HK-2 (cell line): ENCODE measurements around the gene FGF19.
A peak's percentile ranks its signal among the peaks of the same experiment; 100 is the strongest.

Source experiments
- DNase-seq: peaks from one replicate; pipeline ENCODE4 v3.0.0-alpha.2; 2018; ENCODE audit not compliant: unreplicated experiment

The FGF19 gene

DNA sequence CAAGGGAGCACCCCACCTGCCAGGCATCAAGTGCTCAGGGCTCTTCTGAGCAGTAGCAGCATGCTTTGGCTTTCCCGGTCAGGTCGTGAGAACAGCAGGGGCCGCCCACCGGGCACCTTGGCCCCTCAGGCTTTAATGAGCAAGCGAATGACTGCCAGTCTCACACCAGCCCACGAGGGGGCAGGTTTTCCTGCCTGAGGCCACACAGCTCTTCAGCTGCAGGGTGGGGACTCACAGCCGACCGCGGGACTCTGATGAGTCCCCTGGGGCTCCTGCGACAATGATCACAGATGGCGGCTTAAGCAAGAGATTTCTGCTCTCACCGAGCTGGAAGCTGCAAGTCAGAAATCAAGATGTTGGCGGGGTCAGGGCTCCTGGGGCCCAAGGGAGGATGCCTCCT is 14.3 kb upstream of the FGF19 start:
- DNase-seq = peak; percentile 8

DNA sequence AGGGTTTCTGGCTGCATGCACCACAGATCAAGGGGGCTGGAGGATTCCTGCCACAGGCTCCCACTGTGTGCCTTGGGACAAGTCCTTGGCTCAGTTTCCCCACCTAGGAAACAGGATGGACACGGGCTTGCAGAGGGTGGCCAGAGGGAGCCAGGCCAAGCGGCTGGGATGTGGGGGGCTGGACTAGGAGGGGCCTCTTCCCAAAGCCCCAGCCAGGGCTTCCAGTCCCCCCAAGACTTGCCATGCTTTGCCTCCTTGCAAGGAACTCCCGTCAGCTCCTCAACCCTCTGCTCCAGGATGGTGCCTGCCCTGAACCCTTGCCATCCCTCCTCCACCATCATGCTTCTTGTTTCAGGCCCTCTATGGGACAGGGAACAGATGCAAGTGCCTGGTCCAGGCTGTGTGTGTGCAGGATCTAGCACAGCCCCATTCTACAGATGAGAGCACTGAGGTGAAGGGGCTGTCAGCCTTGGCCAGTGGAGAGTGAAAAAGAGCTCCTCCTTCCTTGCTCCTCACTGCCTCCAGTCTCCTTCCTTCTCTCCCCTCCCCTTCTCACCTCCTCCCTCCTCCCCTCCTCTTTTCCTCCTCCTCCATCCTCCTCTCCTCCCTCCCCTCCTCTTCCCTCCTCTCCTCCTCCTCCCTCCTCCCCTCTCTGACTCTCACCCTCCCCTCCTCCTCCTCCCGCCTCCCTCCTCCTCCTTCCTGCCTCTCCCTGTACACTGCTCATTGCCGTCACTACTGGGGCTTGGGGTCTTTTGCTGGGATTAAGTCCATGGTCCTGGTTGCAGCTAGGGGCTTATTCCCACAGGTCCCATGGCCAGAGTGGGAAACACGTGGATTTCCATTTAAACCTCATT is 13.3 kb upstream of the FGF19 start:
- DNase-seq = no peak

DNA sequence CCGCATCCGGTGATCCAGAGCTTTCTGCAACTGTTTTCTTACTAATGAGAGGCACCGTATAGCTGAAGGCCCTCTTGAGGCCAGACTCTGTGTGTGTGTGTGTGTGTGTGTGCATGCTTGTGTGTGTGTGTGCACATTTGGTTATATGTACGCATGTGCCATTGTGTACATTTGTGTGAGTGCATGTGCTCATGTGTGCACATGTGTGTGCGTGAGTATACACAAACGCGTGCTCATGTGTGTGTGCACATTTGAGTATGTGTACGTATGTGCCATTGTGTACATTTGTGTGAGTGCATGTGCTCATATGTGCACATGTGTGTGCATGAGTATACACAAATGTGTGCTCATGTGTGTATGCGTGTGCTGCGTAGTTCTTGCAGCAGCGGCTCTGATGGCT is 12.3 kb upstream of the FGF19 start:
- DNase-seq = no peak

DNA sequence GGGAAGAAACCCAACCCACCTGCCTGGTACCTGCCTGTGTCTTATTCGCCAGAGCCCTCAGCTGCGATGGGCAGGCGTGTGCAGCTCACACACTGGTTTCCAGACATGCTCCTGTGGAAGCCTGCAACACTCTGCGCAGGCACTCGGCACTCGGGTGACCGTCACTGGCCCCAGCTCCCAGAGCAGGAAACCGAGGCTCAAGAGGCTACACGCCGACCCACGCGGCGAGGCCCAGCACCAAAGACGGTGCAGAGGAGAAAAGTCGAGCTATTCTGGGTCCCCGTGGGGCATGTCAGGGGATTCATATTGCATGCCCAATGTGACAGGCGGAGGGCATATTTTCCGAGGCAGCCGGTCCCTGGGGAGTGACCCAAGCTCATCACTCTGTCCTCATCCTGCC is 11.6 kb upstream of the FGF19 start:
- no peak for DNase-seq

DNA sequence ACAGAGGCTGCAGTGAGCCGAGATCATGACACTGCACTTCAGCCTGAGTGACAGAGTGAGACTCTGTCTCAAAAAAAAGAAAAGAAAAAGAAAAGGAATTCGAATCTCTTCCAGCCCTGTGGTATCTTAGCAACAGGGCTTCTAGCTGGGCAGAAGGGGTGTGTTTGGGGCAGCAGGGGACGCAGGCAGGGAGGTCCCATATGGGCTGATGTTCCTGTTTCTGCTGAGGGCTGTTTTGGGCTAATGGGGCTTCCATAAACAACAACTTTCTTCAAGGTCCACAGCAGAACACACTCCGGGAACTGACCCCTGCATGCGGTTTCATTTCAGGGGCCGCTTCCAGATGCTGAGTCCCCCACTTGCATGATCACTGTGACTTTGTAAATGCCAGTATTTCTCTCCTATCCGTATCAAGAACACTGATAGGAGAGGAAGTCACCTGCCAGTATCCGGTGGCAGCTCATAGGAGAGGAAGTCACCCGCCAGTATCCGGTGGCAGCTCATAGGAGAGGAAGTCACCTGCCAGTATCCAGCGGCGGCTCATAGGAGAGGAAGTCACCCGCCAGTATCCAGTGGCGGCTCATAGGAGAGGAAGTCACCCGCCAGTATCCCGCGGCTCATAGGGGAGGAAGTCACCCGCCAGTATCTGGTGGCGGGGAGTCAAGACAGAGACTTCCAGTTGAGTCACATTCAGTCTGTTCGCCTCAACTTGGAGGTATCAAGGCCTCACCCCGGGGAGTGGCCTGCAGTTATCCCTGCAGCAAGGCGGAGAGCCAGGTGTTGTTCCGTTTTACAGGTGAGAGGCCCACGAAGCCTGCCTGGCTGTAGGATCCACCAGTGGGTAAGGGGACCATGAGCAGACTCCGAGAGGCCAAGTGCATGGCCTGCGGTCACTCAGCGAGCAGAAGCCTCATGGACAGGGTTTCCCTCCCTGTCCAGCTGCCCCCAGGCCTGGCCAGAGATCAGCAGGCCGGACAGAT is 8.3 kb upstream of the FGF19 start:
- DNase-seq = no peak

DNA sequence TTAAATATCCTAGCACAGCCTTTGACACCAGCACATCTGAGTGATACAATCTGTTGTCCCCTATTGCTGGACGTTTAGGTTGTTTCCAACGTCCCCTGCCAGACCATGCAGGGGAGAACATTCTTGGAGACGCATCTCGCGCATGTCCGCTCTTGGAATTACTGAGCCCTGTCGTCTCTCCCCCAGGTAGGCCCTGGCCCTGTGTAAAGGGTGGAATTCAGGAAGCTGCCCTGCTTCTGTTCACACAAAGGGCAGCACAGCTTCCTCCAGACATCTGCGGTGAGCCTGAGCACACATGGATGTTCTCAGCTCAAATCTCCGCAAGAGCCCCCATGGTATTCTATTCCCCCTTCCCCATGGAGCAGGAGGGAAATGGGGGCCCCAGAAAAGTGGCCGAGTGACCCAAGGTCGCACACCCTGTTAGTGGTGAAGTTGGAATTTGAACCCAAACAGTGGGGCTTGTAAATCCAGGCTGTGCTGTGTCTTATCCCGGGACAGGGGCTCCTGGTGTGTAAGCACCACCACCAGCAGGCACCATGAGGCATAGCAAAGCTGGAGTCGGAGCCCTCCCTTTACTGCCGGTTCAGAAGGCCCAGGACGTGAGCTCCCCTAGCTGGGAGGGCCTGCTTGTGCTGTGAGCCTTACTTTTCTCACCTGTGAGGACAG is 5.0 kb upstream of the FGF19 start:
- DNase-seq = no peak

DNA sequence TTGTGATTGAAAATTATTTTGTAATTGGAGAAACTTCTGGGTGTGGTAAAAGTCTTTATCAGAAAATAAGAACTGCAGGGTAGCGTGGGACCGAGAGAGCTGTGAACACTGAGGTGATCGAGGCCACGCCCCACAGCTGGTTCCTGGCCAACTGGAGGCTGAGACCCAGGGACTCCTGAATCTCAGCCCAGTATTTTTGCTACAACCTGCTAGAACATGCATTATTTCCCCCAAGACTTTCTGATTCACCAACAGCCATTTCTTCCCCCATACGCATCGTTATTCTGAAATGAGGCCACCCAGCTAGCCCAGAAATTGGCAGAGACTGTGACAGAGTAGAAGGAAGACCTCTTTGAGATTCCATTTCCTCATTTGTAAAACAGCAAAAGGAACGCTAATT is 3.4 kb upstream of the FGF19 start:
- DNase-seq = no peak

DNA sequence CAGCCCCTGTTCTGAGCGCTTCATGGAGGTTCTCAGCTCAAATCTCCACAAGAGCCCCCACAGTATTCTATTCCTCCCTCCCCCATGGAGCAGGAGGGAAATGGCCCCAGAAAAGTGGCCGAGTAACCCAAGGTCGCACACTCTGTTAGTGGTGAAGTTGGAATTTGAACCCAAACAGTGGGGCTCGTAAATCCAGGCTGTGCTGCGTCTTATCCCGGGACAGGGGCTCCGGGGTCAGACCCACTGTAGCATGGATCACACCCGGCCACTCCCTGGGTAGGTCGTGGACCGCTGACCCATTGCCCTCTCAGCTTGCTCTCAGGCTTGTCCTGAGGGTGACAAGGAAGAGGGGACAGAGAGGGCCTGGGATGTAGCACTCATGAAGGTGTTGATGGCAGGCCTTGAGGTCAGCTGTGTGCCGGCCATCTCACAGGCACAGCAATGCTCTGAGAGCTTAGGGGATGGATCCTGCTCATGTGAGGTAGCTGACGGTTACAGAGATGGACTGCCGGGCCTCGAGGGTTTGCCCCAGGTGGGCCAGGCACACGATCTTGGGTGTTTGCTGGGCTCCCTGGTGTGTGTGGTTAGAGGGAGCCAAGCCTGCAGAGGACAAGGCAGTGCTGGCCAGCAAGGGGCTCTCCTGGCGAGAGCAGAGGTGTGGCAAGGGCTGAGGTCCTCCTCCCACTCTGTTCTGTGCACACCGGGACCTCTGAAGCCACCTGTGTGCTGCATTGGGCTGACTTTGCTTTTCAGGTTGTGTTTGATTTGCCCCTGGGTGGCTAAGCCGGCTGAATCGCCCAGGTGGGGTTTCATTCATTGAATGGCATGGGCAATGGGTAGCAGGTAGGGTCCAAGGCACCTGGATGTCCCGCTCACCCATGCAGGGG is 2.3 kb upstream of the FGF19 start:
- no peak for DNase-seq

DNA sequence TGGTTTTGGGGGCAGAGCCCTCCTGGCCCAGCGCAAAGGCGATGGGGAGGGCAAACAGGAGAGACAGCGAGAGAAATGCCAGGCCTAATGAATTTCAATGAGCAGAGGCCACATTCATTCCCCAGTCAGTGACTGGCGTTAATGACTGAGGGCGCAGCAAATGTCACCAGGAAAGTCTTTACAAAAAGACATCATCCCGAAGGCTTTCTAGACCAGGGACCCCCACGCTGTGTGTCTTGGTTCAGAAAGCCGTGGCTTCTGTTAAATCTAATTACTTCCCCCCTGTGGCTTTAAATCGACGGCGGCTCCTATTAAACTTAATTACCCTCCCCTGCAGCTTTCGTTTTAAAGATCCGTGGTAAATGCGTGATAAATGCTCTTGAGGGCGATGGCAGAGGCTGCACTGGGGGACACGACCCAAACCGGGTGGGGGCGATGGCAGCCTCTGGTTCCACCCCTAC is 1.6 kb upstream of the FGF19 start:
- no peak for DNase-seq

DNA sequence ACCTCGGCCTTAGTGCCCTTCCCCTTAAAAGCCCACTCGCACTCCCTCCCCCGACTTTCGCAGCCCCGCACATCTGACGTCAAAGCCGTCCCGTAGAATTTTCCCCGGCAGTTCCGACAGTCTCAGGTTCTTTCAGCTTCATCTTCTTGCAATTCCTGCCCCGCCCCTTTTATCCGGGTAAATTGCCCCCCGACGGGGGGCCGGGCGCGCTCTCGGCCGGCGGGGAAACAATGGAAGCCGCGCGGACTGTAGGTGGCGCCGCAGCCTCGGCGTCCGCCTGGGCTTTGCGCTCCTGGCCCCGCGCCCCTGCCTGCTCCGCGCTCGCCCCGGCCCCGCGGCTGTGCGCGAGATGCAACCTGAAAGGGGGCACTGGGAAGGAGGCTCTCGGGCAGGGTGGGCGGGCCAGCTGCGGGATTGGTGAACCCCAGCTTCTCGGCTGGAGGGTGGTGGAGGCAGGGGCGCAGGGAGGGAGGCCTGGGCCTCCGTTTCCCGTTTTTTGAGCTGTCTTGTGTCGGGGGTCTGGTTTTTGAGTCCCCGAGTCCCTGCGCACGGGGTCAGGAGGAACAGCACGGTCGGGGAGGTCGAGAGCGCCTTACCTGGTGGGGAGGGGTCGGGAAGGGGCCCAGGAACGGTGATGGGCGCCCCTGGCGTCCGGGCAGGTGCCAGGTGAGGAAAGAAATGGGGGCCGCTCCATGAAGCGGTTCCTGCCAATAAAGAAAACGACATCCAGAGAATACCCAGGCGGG is 859 bp upstream of the FGF19 start:
- no peak for DNase-seq

DNA sequence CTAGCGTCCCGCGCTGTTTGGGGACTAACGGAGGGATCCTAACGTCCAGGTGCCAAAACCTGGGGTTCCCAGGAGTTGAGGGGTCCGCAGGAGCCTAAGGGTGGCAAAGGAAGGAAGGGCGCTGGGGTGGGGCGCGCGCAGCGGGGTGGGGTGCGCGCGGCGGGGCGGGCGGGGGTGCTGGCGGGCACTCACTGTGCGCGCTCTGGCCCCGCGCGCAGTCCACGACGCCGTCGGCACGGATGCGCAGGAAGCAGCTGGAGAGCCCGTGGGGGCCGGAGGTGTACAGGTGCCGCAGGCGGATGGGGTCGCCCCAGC is 412 bp downstream of the FGF19 start:
- DNase-seq = no peak

DNA sequence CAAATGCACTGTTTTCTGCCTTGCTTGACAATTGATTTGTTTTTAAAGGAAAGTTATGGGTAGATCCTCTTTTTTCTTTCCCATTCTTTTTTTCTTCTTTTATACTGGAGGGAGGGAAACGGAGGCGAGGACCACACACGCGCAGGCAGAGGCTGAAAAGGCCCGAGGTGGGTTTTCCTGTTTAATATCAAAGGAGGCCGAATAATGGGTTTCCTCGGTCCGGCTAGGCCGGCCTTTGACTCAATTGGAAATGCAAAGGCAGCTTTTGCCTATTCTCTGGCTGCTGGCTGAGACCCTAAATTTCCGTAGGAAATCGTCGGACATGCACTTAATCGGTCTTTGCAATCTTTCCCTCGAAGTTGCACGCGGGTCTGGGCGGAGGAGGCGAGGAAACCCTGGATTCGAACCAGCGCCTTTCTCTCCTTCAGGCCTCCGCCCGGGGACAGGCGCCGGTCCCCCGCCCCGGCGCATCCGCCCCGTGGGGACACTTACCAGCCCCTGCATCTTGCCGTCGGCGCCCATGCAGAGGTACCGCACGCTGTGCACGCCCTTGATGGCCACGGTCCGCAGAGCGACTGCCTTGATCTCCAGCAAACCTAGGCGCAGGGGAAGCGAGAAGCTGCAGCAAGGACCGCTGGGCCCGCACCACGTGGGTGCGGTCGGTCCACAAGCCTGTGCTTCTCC is 911 bp downstream of the FGF19 start:
- no peak for DNase-seq

DNA sequence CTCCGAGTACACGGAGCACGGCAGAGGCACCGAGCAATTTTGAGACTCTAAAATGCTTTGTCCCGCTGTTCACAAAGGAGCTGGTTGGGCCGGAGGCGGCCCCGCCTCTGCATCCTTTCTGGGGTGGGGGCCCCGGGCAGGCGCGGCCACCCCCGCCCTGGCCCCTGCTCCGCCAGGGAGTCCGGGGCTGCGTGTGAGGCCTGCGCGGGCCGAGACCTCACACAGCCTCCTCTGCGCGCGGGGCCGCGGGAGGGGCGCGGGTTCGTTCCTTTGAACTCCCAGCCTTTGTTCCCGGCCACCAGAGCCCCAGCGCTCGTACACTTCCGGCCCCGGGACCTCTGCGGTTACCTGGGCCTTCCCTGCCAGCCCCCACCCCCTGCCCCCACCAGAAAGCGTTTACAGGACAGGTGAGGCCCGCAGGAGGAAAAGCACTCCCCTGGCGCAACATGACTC is 1.6 kb downstream of the FGF19 start:
- DNase-seq = no peak

DNA sequence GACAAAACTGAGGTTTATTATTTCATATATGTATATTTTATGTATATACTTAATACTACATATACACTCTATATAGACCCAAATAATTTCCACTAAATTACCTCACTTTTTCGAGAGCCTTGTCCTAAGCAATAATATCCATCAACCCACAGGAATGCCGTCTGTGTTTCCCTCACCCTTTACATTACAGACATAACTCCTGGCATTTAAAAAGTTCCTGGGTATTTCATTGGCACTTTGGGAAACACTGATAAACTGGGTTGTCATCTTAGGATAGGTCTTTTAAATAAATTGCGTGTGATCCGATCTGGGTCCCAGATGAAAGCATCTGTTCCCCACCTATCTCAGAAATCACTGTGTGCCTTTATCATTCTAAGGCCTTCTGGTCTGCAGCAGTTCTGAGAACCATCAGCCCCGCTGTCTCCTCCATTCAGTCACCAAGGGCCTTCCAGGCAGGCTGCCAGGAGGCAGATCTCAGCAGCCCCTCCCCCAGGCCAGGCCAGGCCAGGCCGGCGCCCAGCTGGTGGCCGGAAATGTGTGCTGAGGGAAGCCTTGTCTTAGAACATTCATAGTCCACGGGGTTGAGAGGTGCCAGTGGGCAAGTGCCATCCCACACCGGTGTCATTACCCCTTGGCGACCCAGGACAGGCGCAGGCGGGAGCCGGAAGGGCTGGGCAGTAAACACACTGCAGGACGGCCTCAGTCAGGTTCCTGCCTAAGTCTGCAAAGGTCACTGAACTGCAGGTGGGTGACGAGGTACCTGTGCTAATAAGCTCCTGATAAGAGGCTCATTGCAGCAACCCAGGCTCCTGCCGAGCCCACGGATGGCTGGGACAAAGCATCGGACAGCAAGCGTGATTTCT is 3.3 kb downstream of the FGF19 start:
- peak; percentile 66 for DNase-seq

DNA sequence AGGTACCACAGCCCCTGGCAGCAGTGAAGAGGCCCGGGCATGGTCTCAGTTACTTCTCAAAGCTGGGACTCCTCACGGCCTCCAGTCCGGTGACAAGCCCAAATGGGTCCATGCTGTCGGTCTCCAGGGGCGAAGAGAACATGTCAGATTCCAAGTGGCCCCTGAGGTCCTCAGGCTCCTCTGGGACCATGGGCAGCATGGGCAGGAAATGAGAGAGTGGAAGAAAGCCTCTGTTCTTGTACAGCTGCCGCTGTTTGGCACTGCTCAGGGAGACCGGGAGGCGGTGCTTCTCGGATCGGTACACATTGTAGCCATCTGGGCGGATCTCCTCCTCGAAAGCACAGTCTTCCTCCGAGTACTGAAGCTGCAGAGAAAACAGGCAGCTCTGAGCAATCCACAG is 4.6 kb downstream of the FGF19 start:
- no peak for DNase-seq

DNA sequence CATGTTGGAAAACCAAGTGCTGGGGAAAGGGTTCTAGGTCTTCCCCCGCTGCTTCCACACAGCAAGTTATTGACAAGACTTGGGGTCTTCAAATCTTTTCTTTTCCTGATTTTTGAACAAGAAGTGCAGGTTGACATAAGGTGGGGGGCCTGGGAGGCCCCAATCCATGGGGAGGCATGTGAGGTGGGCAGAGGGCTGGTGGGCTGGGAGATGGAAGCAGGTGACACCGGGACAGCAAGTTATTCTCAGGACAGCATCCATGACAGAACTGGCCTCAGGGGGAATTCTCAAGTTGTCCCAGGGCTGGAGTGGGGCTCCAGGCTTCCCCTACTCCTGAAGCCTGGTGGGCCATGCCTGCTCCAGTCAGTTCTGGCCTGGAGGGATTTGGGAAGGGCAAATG is 5.5 kb downstream of the FGF19 start:
- no peak for DNase-seq

DNA sequence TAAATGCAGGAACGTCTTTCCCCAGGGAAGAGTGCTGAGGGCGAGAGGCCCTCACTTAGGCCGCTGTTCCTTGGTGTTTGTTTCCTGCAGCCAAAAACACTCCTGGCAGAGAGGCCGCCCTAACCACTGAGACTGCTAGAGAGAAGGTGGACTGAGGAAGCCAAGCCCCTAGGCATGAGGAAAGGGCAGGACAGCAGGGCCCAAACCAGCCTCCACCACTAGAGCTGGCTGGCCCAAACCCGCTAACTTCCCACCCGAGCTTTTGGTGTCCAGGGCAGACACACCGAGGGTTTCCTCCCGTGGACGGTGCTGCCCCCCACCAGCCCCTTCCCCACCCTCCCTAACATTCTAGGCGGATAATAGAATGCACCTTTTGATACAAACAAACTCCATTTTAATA is 6.0 kb downstream of the FGF19 start:
- DNase-seq = no peak

DNA sequence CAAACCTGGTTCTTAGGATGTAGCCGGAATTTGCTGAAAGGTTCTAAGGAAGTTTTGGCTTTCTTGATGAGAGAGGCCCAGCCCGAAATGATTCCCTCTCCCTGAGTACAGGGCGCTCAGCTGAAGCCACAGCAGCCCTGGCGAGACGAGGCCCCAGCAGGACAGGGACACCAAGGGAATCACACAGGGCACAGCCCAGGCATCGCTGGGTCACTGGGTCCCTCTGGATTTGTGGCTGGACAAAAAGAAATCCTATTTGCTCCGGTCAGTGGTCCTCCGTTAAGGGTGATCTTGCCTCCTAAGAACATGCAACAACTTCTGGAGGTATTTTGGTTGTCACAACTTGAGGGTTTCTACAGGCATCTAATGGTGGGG is 6.4 kb downstream of the FGF19 start:
- no peak for DNase-seq
